Kidney epithelial cell (primary cell): ENCODE data around the gene FRMD1. TPM values are rescaled to one million over a fixed set of nuclear protein-coding genes. Genes with fewer than 3 reads are reported as not detected.

ENCODE experiments used
- DNase-seq: peaks from one replicate; pipeline ENCODE4 v3.0.0-alpha.2; 2010; ENCODE audit warnings: low read depth
- H3K27me3 ChIP-seq: 2 replicates; pipeline ENCODE4 v1.6.0; 2011; ENCODE audit warnings: low read length; ENCODE audit not compliant: control insufficient read depth, insufficient read depth
- H3K36me3 ChIP-seq: 2 replicates; pipeline ENCODE4 v1.5.1; 2011; ENCODE audit warnings: low read length; ENCODE audit not compliant: control insufficient read depth, insufficient read depth
- H3K4me3 ChIP-seq: 2 replicates; pipeline ENCODE4 v1.5.1; 2011; ENCODE audit warnings: low read depth, mild to moderate bottlenecking, control low read depth, low read length
- total RNA-seq: library from RNA; depleted of rRNA; stranded (reverse); fragments of >200 nt; gene quantifications from 2 replicates; pipeline ENCODE4 v1.2.3, GENCODE V29; 2015
- TF ChIP-seq, protein P1 (sequence below): IDR thresholded peaks from 2 replicates; pipeline ENCODE4 v1.5.1; 2011; ENCODE audit warnings: mild to moderate bottlenecking, moderate library complexity, low read length, control low read depth, inconsistent platforms; ENCODE audit not compliant: insufficient read depth, poor library complexity, severe bottlenecking

Gene FRMD1
- total RNA-seq, 1 donor from 2014 or later = not detected

DNA sequence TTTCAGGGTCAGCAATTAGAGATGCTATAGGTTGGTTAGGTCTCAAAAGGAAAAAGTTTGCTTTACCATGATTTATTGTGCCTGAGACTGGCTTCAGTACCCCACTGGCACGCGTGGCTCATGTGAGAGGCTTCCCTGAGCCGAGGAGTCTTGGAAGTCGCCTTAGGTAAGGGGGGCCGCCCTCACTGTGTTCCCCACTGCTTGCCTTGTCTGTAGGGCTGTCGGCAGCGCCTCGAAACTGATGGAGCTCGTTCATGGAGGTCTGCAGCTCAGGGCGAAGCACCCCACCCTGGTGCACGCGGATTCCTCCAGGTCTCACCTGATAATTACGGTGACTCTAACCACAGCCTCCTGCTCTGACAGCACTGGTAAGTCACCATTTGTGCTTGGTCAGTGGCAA lies 39.2 kb downstream of the FRMD1 start:
- no peaks in the 10 kb centered on the region for H3K36me3 ChIP-seq
- TF ChIP-seq, protein P1, sequence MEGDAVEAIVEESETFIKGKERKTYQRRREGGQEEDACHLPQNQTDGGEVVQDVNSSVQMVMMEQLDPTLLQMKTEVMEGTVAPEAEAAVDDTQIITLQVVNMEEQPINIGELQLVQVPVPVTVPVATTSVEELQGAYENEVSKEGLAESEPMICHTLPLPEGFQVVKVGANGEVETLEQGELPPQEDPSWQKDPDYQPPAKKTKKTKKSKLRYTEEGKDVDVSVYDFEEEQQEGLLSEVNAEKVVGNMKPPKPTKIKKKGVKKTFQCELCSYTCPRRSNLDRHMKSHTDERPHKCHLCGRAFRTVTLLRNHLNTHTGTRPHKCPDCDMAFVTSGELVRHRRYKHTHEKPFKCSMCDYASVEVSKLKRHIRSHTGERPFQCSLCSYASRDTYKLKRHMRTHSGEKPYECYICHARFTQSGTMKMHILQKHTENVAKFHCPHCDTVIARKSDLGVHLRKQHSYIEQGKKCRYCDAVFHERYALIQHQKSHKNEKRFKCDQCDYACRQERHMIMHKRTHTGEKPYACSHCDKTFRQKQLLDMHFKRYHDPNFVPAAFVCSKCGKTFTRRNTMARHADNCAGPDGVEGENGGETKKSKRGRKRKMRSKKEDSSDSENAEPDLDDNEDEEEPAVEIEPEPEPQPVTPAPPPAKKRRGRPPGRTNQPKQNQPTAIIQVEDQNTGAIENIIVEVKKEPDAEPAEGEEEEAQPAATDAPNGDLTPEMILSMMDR = no peak
- H3K4me3 ChIP-seq = no peak overlapping the region
- no peak for DNase-seq
- no peaks in the 10 kb centered on the region for H3K27me3 ChIP-seq

DNA sequence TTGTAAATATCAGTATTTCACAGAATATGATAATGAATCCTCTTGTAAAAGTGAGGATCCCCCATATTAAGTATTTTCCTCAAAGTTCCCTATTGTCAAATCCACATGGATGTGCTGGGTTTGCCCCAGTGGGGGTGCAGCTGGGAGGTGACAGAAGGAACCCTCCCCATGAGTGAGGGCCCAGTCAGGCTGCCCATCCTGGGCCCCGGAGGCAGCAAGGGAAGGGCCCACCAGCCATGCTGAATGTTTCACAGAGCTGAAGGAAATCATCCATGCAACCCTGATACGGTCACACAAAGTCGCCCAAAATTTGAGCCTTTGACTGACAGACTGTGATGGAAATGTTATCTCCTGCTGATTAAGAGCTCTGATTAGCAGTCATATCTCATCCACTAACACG lies 39.7 kb downstream of the FRMD1 start:
- H3K27me3 ChIP-seq = no peaks in the 10 kb centered on the region
- TF ChIP-seq, protein P1 = no peak
- DNase-seq = no peak
- no peaks in the 10 kb centered on the region for H3K36me3 ChIP-seq
- no peak overlapping the region for H3K4me3 ChIP-seq

DNA sequence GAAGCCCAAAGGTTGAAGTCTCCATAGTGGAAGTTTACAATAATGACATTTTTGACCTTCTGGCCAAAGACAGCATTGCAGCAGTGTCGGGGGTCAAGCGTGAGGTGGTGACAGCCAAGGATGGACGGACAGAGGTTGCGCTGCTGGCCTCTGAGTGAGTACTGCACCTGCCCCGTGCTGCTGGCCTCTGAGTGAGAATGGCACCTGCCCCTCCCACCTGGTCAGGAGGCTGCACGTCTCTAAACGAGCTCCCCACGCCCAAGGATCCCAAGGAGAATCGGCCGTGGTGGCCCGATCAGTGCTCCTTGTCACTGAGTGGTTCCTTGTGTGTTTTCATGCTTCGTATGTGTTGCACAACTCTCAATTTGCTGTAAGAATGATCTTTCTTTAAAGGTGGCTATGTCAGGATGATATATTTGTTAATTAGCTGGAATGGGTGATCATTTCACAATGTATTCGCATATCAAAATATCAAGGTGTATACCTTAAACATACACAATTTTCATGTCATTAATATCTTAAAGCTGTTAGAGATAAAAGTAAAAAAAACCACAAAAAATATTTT lies 40.4 kb downstream of the FRMD1 start:
- TF ChIP-seq, protein P1 = no peak
- Histone ChIP-seq H3K4me3 (no peak overlapping the region), H3K36me3 (no peaks in the 10 kb centered on the region), H3K27me3 (no peaks in the 10 kb centered on the region)
- no peak for DNase-seq

DNA sequence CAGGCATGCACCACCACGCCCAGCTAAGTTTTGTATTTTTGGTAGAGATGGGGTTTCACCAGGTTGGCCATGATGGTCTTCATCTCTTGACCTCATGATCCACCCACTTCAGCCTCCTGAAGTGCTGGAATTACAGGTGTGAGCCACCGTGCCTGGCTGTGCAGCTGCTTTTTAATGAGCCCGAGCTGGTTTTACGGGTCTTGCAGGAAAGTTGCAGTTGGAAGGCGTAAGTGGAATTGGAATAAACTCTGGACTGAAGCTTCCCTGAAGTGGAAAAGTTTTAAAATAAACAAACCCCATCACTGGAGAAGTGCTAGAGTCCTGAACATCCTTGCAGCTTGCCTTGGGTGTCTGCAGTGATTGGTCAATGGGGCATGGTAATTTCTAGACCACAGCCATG lies 41.2 kb downstream of the FRMD1 start:
- TF ChIP-seq, protein P1 = no peak
- no peak for DNase-seq

DNA sequence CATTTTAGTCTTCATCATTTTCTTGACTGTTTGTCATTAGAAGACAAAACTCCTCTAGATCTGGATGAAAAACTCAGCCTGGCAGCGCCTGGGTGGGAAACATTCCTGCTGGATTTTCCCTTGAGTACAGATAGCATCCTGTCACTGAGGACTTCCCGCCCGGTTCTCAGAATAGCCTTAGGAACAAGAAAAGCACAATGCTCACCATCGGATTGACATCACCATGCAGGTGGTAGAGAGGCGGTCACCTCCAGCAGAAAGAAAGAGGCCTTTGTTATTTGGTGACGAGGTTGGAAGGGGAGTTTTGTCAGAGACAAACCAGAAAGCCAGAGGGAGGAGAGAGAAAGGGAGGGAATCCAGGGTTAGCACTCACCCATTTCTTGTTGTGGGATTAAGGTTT lies 41.8 kb downstream of the FRMD1 start:
- Histone ChIP-seq H3K4me3 (no peak overlapping the region), H3K27me3 (no peaks in the 10 kb centered on the region), H3K36me3 (no peaks in the 10 kb centered on the region)
- DNase-seq = no peak
- TF ChIP-seq, protein P1 = no peak

More for the DNA sequence above, 41.2 kb downstream of the FRMD1 start:
- no peaks in the 10 kb centered on the region for H3K36me3 ChIP-seq
- H3K27me3 ChIP-seq = no peaks in the 10 kb centered on the region
- H3K4me3 ChIP-seq = no peak overlapping the region
